MCF 10A (cell line): Measurements from ENCODE around the gene SH3PXD2B. TPM values are rescaled to one million over a fixed set of nuclear protein-coding genes. Genes with fewer than 3 reads are reported as not detected.

Experiments used
- Bru-seq: library from RNA; stranded (reverse); fragments of 400-500 nt; gene quantifications from one replicate; lab custom pipeline; 2021; lab: Mats Ljungman, UMichigan
- BruChase-seq, 2 experiments: library from RNA; stranded (reverse); fragments of 400-500 nt; gene quantifications; one replicate each; lab custom pipeline; 2021; lab: Mats Ljungman, UMichigan
- BruUV-seq: library from RNA; stranded (reverse); fragments of 400-500 nt; replicated peaks from 2 replicates; lab custom pipeline; 2021; lab: Mats Ljungman, UMichigan
- CTCF ChIA-PET: fragments of 300-600 bp; sonication (Branson Sonifier 250); formaldehyde crosslinking; extraction: SDS; loops from one replicate; lab custom pipeline; 2021; ENCODE audit warnings: antibody characterized with exemption, inconsistent platforms; lab: Yijun Ruan, JAX
- POLR2A ChIA-PET: fragments of 300-600, 350-650 bp; sonication (Branson Sonifier 250); formaldehyde crosslinking; extraction: SDS; loops from one replicate; lab custom pipeline; 2020; ENCODE audit warnings: antibody characterized with exemption, inconsistent platforms; lab: Yijun Ruan, JAX
- DNase-seq: peaks from one replicate; pipeline ENCODE4 v3.0.0-alpha.2; 2018; ENCODE audit not compliant: unreplicated experiment
- H3K27ac Mint-ChIP-seq: one replicate; pipeline ENCODE4 v1.8.0; 2022; ENCODE audit warnings: mild to moderate bottlenecking, low read depth, mixed read lengths; ENCODE audit not compliant: unreplicated experiment
- H3K27me3 Mint-ChIP-seq: one replicate; pipeline ENCODE4 v1.8.0; 2022; ENCODE audit warnings: mixed read lengths; ENCODE audit not compliant: insufficient read depth, unreplicated experiment
- H3K36me3 Mint-ChIP-seq: one replicate; pipeline ENCODE4 v1.8.0; 2022; ENCODE audit warnings: mild to moderate bottlenecking, moderate library complexity, mixed read lengths; ENCODE audit not compliant: insufficient read depth, unreplicated experiment
- H3K4me1 Mint-ChIP-seq: one replicate; pipeline ENCODE4 v1.8.0; 2022; ENCODE audit warnings: mixed read lengths; ENCODE audit not compliant: insufficient read depth, unreplicated experiment
- H3K4me3 Mint-ChIP-seq: one replicate; pipeline ENCODE4 v1.8.0; 2022; ENCODE audit warnings: mild to moderate bottlenecking, moderate library complexity, mixed read lengths; ENCODE audit not compliant: unreplicated experiment
- H3K9me3 Mint-ChIP-seq: one replicate; pipeline ENCODE4 v1.8.0; 2022; ENCODE audit warnings: mixed read lengths; ENCODE audit not compliant: unreplicated experiment
- intact Hi-C: fragments of 100-400 bp; cut with micrococcal nuclease; formaldehyde crosslinking; loops from 2 replicates; pipeline ENCODE4 v1.14.1; 2022
- long read RNA-seq: library from polyadenylated mRNA; stranded (forward); transcript quantifications from one replicate; pipeline ENCODE4 v2.0.0, GENCODE V29; 2022
- total RNA-seq: library from RNA; stranded (reverse); gene quantifications from 2 replicates; pipeline ENCODE4 v1.2.3, GENCODE V29; 2022
- TF ChIP-seq, protein P1 (sequence below): fragments of 200-600 bp; IDR thresholded peaks from one replicate; pipeline ENCODE4 v1.8.0; 2022; ENCODE audit warnings: antibody characterized with exemption, mild to moderate bottlenecking; ENCODE audit not compliant: unreplicated experiment

Gene SH3PXD2B
- total RNA-seq (34.1 and 42.3 TPM in 2 replicates), Bru-seq, nascent RNA (percentile 75 among the genes with signal in this experiment), BruChase-seq, experiment 1, labeled RNA remaining after a 6-hour chase (percentile 78 among the genes with signal in this experiment), BruChase-seq, experiment 2, labeled RNA remaining after a 2-hour chase (percentile 75 among the genes with signal in this experiment)
- long read RNA-seq, full-length matches to known transcripts, result 10 of 37 reads
- long read RNA-seq, partial matches to known transcripts, result 4 of 37 reads
- long read RNA-seq, other reads (novel, unspliced or antisense), result 23 of 37 reads

- H3K9me3 Mint-ChIP-seq, result no peaks in the 10 kb centered on the region
- TF ChIP-seq, protein P1, sequence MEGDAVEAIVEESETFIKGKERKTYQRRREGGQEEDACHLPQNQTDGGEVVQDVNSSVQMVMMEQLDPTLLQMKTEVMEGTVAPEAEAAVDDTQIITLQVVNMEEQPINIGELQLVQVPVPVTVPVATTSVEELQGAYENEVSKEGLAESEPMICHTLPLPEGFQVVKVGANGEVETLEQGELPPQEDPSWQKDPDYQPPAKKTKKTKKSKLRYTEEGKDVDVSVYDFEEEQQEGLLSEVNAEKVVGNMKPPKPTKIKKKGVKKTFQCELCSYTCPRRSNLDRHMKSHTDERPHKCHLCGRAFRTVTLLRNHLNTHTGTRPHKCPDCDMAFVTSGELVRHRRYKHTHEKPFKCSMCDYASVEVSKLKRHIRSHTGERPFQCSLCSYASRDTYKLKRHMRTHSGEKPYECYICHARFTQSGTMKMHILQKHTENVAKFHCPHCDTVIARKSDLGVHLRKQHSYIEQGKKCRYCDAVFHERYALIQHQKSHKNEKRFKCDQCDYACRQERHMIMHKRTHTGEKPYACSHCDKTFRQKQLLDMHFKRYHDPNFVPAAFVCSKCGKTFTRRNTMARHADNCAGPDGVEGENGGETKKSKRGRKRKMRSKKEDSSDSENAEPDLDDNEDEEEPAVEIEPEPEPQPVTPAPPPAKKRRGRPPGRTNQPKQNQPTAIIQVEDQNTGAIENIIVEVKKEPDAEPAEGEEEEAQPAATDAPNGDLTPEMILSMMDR, result no peak
- BruUV-seq, result TSS peak; percentile 73
- ChIA-PET CTCF (interaction anchor here (0.5 to 1.7 kb wide), 3 partner anchors 11 to 257 kb away, joined by 3 to 5 read pairs (median 4); no protein-coding TSS in a partner anchor), POLR2A (interaction anchor here (0.5 to 3.5 kb wide), 10 partner anchors 12 to 627 kb away, joined by 3 to 52 read pairs (median 3); no protein-coding TSS in a partner anchor)
- H3K27ac Mint-ChIP-seq, result peak within 1 kb of the TSS; percentile 90
- H3K4me1 Mint-ChIP-seq, result peaks cover 44% of the 10 kb centered on the region
- intact Hi-C loops, result loop anchor here (5.0 kb wide), 2 partner anchors 162 to 267 kb away; partner anchors contain the start of gene STK10
- DNase-seq, result peak; percentile 68
- peaks cover 21% of the 10 kb centered on the region for H3K36me3 Mint-ChIP-seq
- H3K27me3 Mint-ChIP-seq, result no peaks in the 10 kb centered on the region
- H3K4me3 Mint-ChIP-seq, result peak within 1 kb of the TSS; percentile 91
Observed at GRCh38 chr5:172454358-172455086, at the start of gene SH3PXD2B. Gene SH3PXD2B (minus strand): TSS chr5:172454525. CDS start chr5:172454352, 173 bp downstream.

- Mint-ChIP-seq H3K9me3 (no peaks in the 10 kb centered on the region), H3K4me3 (no peak overlapping the region), H3K27me3 (no peaks in the 10 kb centered on the region), H3K36me3 (no peaks in the 10 kb centered on the region), H3K27ac (no peak overlapping the region), H3K4me1 (peaks cover 23% of the 10 kb centered on the region)
- DNase-seq, result no peak
- intact Hi-C loops, result no loop called here
- ChIA-PET POLR2A (interaction anchor here (0.7 to 1.8 kb wide), 3 partner anchors 121 to 267 kb away, joined by 3 to 5 read pairs (median 3); partner anchors contain the start of gene NEURL1B), CTCF (interaction anchor here (0.5 to 0.7 kb wide), 2 partner anchors 40 to 140 kb away, joined by 3 read pairs; no protein-coding TSS in a partner anchor)
- TF ChIP-seq, protein P1, result no peak
- no TSS peak for BruUV-seq
Observed at GRCh38 chr5:172502969-172503368, 48.6 kb upstream of the SH3PXD2B start.

DNA sequence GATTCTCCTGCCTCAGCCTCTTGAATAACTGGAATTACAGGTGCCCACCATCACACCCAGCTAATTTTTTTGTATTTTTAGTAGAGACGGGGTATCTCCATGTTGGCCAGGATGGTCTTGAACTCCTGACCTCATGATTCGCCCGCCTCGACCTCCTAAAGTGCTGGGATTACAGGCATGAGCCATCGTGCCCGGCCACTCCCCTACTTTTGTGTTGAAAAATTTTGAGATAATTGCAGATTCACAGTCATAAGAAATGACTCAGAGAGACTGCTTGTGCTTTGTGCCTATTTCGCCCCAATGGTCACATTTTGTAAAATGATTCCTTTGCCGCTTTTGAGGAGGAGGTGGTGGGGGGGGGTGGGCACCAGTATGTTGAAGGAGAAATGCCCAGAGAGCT, 48.1 kb upstream of the SH3PXD2B start:
- BruUV-seq, result no TSS peak
- Mint-ChIP-seq H3K4me1 (peaks cover 23% of the 10 kb centered on the region), H3K27me3 (no peaks in the 10 kb centered on the region), H3K9me3 (no peaks in the 10 kb centered on the region), H3K36me3 (no peaks in the 10 kb centered on the region), H3K27ac (no peak overlapping the region), H3K4me3 (no peak overlapping the region)
- CTCF ChIA-PET, result interaction anchor here (0.6 to 0.7 kb wide), 2 partner anchors 18 to 141 kb away, joined by 3 read pairs; no protein-coding TSS in a partner anchor
- intact Hi-C loops, result no loop called here
- no peak for DNase-seq
- TF ChIP-seq, protein P1, result no peak
- POLR2A ChIA-PET, result interaction anchor here (0.7 kb wide), 2 partner anchors 8 to 267 kb away, joined by 3 read pairs; no protein-coding TSS in a partner anchor
